ENCODE results near the gene COL1A2.

- no peak for TF ChIP-seq SP2 (IDR thresholded peaks at IDR 0.05; ENCODE audit: low read length)
- TF ChIP-seq ZNF274 (IDR thresholded peaks at IDR 0.05; ENCODE audit: borderline replicate concordance, extremely low read depth, low read length), result no peak
- no peak for TF ChIP-seq CTCF (IDR thresholded peaks at IDR 0.05; ENCODE audit: control extremely low read depth in 1 of 3, insufficient read depth in 1 of 3, low read depth in 1 of 3, low read length in 3 of 3)
- no peak for TF ChIP-seq SP1 (IDR thresholded peaks at IDR 0.05; ENCODE audit: low read depth, low read length)
- TF ChIP-seq RAD21 (IDR thresholded peaks at IDR 0.05 in 1 of 2, conservative IDR thresholded peaks at IDR 0.05 in 1 of 2; ENCODE audit: low read depth in 2 of 2, low read length in 2 of 2), result no peak
- no peak for TF ChIP-seq EZH2 (IDR thresholded peaks at IDR 0.05; ENCODE audit: low read depth, low read length, severe bottlenecking)
- TF ChIP-seq TAF1 (IDR thresholded peaks at IDR 0.05; ENCODE audit: low read depth, low read length), result no peak
- TF ChIP-seq SIN3A (conservative IDR thresholded peaks at IDR 0.05 in 1 of 2, IDR thresholded peaks at IDR 0.05 in 1 of 2; ENCODE audit: low read depth in 1 of 2, low read length in 2 of 2), result no peak
- no peak for TF ChIP-seq CHD7 (IDR thresholded peaks at IDR 0.05; ENCODE audit: insufficient replicate concordance, low read length)
- TF ChIP-seq ATF3 (IDR thresholded peaks at IDR 0.05; ENCODE audit: insufficient read depth, low read depth, low read length), result no peak
- no peak for TF ChIP-seq EP300 (IDR thresholded peaks at IDR 0.05; ENCODE audit: borderline replicate concordance in 1 of 2, low read depth in 2 of 2, low read length in 2 of 2)
- TF ChIP-seq PHF8 (conservative IDR thresholded peaks at IDR 0.05; ENCODE audit: low read depth, low read length), result no peak
- no peak for TF ChIP-seq POLR2AphosphoS5 (IDR thresholded peaks at IDR 0.05; ENCODE audit: low read depth, low read length)
Observed at GRCh38 chr7:94397722-94398121, 3.0 kb downstream of the COL1A2 start.
